ENCODE measurements around the gene CHRM5. TPM values are rescaled to one million over a fixed set of nuclear protein-coding genes. Genes with fewer than 3 reads are reported as not detected.

CHRM5 gene
- total RNA-seq, 4 donors from 2014 or later: not detected

DNA sequence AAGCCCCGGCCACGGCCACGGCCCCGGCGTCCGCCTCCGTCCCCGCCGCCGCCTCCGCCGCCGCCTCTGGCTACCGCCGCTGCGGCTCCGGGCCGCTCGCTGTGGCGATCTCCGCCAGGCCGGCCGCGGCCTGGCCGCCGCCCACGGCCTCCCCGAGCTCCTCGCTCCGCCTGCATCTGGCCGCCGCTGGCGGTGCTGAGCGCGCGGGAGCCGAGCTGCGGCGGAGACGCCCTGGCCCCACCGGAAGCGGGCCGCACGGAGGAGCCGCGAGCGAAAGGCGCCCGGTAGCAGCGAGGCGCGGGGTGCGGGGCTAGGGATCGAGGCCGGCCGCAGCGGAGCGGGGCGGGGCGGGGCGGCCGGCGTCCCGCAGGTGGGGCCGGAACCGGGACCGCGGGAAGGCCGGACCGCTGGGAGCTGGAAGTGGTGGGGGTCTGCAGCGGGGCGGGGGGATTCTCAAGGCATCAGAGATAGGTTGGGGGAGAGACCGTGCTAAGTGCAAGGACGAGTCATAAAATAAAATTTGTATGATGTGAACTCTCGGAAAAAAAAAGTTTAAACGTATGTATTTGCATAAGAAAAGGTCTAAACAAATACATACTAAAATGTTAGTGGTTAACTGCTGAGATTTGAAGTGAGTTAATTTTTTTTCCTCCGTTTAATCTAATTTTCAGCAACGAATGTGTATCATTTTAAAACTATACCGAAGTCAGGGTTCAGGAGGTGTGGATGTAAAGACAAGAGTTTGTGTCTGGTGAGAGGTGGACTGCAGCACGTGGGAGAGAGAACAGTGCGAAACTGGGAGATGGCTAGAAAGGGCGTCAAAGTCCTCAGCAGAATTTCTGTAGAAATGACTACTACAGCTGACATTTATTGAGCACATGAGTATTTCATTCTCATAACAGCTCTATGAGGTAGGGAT lies 70.8 kb downstream of the CHRM5 start, which contains the start of gene AVEN:
AVEN (minus strand) TSS at position 334 of the 919 bp plus-strand sequence; CDS start at position 176, 158 bp downstream.
- Histone ChIP-seq H3K4me1 (peaks cover 22% of the 10 kb centered on the region), H3K4me3 (peak within 1 kb of the TSS; percentile 87), H3K27ac (peak within 1 kb of the TSS; percentile 97), H3K9me3 (no peaks in the 10 kb centered on the region), H3K27me3 (no peaks in the 10 kb centered on the region), H3K36me3 (no peaks in the 10 kb centered on the region)
- peak in 1 of 2 donors; percentile 80 for DNase-seq (ENCODE audit: low spot score in 2 of 2)
- TF ChIP-seq POLR2A (IDR thresholded peaks at IDR 0.05) (peak in 1 of 2 donors; percentile 7), POLR2AphosphoS5 (IDR thresholded peaks at IDR 0.05) (no peak)
- 2% methylated on average over 63 of the region's 82 CpGs for WGBS

GRCh38 chr15:34039790-34040113 lies 71.5 kb downstream of the CHRM5 start:
- H3K4me1 ChIP-seq: peaks cover 22% of the 10 kb centered on the region
- WGBS: 82% methylated on average over 1 of the region's 1 CpG
- no peak for DNase-seq (ENCODE audit: low spot score in 2 of 2)
- no peaks in the 10 kb centered on the region for H3K27me3 ChIP-seq
- H3K27ac ChIP-seq: no peak overlapping the region
- peak overlapping the region; percentile 87 for H3K4me3 ChIP-seq
- H3K36me3 ChIP-seq: no peaks in the 10 kb centered on the region
- TF ChIP-seq EP300 (IDR thresholded peaks at IDR 0.05) (no peak), CTCF (IDR thresholded peaks at IDR 0.05) (no peak), POLR2A (IDR thresholded peaks at IDR 0.05) (no peak), POLR2AphosphoS5 (IDR thresholded peaks at IDR 0.05) (no peak)
- no peaks in the 10 kb centered on the region for H3K9me3 ChIP-seq

DNA sequence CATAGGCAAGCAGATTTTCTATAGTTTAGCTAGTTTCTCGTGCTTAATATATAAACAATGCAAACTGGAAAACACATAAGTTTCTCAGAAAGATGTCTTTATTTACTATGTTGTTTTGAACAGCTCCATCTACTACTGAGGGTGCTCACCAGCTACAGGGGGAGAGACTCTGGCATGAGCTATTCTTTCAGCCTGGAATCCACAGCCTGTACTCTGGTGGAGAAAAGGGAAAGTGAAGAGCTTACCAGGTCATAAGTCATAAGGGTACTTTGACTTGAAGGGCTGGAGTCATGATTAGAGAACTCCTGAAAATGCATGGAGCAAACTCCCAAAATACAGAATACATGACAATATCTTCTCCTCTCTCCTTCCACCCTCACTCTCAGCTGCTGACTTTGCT lies 75.1 kb downstream of the CHRM5 start:
- DNase-seq (ENCODE audit: low spot score in 2 of 2): no peak
- TF ChIP-seq POLR2AphosphoS5 (IDR thresholded peaks at IDR 0.05) (no peak), POLR2A (IDR thresholded peaks at IDR 0.05) (no peak)
- H3K9me3 ChIP-seq: no peaks in the 10 kb centered on the region
- WGBS: 76% methylated on average over 1 of the region's 1 CpG
- peaks cover 23% of the 10 kb centered on the region for H3K4me1 ChIP-seq
- H3K27ac ChIP-seq: no peak overlapping the region
- no peaks in the 10 kb centered on the region for H3K36me3 ChIP-seq
- H3K4me3 ChIP-seq: no peak overlapping the region
- H3K27me3 ChIP-seq: no peaks in the 10 kb centered on the region

DNA sequence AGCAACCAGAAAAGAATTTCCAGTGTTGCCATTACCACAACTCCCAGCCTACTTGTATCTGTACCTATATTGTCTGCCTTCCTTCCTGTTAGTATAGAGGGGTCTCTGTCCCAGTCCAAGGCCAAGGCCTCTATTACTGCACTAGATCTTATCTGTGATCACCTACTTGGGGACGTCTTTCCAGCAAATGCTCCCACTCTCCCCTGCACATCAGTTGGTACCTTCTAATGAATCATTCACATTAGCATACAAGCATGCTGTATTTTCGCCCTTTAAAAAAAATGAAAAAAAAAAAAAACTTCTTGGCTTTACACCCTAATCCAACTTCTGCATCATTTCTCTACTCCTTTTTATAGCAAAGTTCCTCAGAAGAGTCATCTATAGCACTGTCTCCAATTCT lies 75.5 kb downstream of the CHRM5 start:
- Histone ChIP-seq H3K4me3 (no peak overlapping the region), H3K27me3 (no peaks in the 10 kb centered on the region), H3K9me3 (no peaks in the 10 kb centered on the region), H3K36me3 (no peaks in the 10 kb centered on the region), H3K4me1 (peaks cover 23% of the 10 kb centered on the region), H3K27ac (no peak overlapping the region)
- no peak for TF ChIP-seq EP300 (IDR thresholded peaks at IDR 0.05)
- no peak for TF ChIP-seq CTCF (IDR thresholded peaks at IDR 0.05)
- TF ChIP-seq POLR2AphosphoS5 (IDR thresholded peaks at IDR 0.05): no peak
- TF ChIP-seq POLR2A (IDR thresholded peaks at IDR 0.05): no peak
- DNase-seq (ENCODE audit: low spot score in 2 of 2): no peak
- 62% methylated on average over 2 of the region's 2 CpGs for WGBS

DNA sequence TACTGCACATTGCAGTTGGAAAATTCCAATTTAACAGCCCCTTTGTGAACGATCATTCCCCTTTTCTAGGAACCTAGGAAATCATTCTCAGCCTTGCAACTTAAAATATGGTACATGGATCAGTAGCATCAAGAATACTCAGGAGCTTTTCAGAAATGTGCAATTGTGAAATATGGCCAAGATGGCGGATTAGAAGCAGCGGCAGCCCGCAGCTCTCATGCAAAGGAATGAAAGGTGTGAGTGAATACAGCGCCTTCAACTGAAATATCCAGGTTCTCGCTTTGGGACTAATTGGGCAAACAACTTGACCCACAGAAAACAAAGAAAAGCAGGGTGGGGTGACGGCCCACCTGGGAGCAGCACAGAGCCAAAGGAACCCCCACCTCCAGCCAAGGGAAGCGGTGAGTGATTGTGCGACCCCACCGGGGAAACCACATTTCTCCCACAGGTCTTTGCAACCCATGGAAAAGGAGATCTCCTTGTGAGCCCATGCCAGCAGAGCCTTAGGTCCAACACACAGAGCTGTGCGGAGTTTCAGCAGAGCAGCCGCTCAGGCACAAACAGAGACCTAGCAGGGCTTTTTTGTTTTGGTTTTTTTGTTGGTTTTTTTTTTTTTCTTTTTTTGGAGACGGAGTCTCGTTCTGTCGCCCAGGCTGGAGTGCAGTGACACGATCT lies 78.3 kb downstream of the CHRM5 start:
- H3K9me3 ChIP-seq: peaks cover 3% of the 10 kb centered on the region
- DNase-seq (ENCODE audit: low spot score in 2 of 2): no peak
- peaks cover 9% of the 10 kb centered on the region for H3K4me1 ChIP-seq
- WGBS: 93% methylated on average over 16 of the region's 16 CpGs
- H3K27ac ChIP-seq: no peak overlapping the region
- no peaks in the 10 kb centered on the region for H3K36me3 ChIP-seq
- H3K27me3 ChIP-seq: no peaks in the 10 kb centered on the region
- TF ChIP-seq POLR2A (IDR thresholded peaks at IDR 0.05): no peak
- TF ChIP-seq POLR2AphosphoS5 (IDR thresholded peaks at IDR 0.05): no peak
- no peak for TF ChIP-seq EP300 (IDR thresholded peaks at IDR 0.05)
- no peak for TF ChIP-seq CTCF (IDR thresholded peaks at IDR 0.05)
- H3K4me3 ChIP-seq: no peak overlapping the region
